MCF 10A (cell line): Measurements from ENCODE around the gene NR2F1-AS1. TPM values are rescaled to one million over a fixed set of nuclear protein-coding genes. Genes with fewer than 3 reads are reported as not detected.

ENCODE experiments used
- BruUV-seq: library from RNA; stranded (reverse); fragments of 400-500 nt; replicated peaks from 2 replicates; lab custom pipeline; 2021; lab: Mats Ljungman, UMichigan
- CTCF ChIA-PET: fragments of 300-600 bp; sonication (Branson Sonifier 250); formaldehyde crosslinking; extraction: SDS; loops from one replicate; lab custom pipeline; 2021; ENCODE audit warnings: antibody characterized with exemption, inconsistent platforms; lab: Yijun Ruan, JAX
- POLR2A ChIA-PET: fragments of 300-600, 350-650 bp; sonication (Branson Sonifier 250); formaldehyde crosslinking; extraction: SDS; loops from one replicate; lab custom pipeline; 2020; ENCODE audit warnings: antibody characterized with exemption, inconsistent platforms; lab: Yijun Ruan, JAX
- DNase-seq: peaks from one replicate; pipeline ENCODE4 v3.0.0-alpha.2; 2018; ENCODE audit not compliant: unreplicated experiment
- H3K27ac Mint-ChIP-seq: one replicate; pipeline ENCODE4 v1.8.0; 2022; ENCODE audit warnings: mild to moderate bottlenecking, low read depth, mixed read lengths; ENCODE audit not compliant: unreplicated experiment
- H3K27me3 Mint-ChIP-seq: one replicate; pipeline ENCODE4 v1.8.0; 2022; ENCODE audit warnings: mixed read lengths; ENCODE audit not compliant: insufficient read depth, unreplicated experiment
- H3K36me3 Mint-ChIP-seq: one replicate; pipeline ENCODE4 v1.8.0; 2022; ENCODE audit warnings: mild to moderate bottlenecking, moderate library complexity, mixed read lengths; ENCODE audit not compliant: insufficient read depth, unreplicated experiment
- H3K4me1 Mint-ChIP-seq: one replicate; pipeline ENCODE4 v1.8.0; 2022; ENCODE audit warnings: mixed read lengths; ENCODE audit not compliant: insufficient read depth, unreplicated experiment
- H3K4me3 Mint-ChIP-seq: one replicate; pipeline ENCODE4 v1.8.0; 2022; ENCODE audit warnings: mild to moderate bottlenecking, moderate library complexity, mixed read lengths; ENCODE audit not compliant: unreplicated experiment
- H3K9me3 Mint-ChIP-seq: one replicate; pipeline ENCODE4 v1.8.0; 2022; ENCODE audit warnings: mixed read lengths; ENCODE audit not compliant: unreplicated experiment
- intact Hi-C: fragments of 100-400 bp; cut with micrococcal nuclease; formaldehyde crosslinking; loops from 2 replicates; pipeline ENCODE4 v1.14.1; 2022
- total RNA-seq: library from RNA; stranded (reverse); gene quantifications from 2 replicates; pipeline ENCODE4 v1.2.3, GENCODE V29; 2022
- TF ChIP-seq, protein P1 (sequence below): fragments of 200-600 bp; IDR thresholded peaks from one replicate; pipeline ENCODE4 v1.8.0; 2022; ENCODE audit warnings: antibody characterized with exemption, mild to moderate bottlenecking; ENCODE audit not compliant: unreplicated experiment

Gene NR2F1-AS1
- total RNA-seq, 1 experiment from 2014 or later = 3.2 TPM

DNA sequence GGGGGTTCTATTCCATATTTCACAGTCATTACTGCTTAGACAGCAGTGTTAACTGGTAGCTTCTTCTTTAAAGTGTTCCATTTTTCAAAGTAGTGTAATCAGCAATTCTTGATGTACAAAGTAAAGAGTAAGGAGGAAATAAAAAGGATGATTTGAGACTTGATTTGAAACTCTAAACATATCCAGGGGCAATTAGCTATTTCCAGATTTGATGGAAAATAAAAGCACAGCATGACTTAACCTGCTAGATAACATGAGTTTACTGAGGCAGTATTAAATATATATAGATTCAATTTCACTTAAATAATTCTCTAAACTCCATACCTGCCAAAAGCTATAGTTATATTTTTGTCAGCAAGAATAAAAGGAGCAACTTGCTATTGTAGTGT, 31.8 kb upstream of the NR2F1-AS1 start:
- no peak for DNase-seq
- no peaks in the 10 kb centered on the region for H3K9me3 Mint-ChIP-seq
- H3K27me3 Mint-ChIP-seq = peaks cover 62% of the 10 kb centered on the region
- TF ChIP-seq, protein P1, sequence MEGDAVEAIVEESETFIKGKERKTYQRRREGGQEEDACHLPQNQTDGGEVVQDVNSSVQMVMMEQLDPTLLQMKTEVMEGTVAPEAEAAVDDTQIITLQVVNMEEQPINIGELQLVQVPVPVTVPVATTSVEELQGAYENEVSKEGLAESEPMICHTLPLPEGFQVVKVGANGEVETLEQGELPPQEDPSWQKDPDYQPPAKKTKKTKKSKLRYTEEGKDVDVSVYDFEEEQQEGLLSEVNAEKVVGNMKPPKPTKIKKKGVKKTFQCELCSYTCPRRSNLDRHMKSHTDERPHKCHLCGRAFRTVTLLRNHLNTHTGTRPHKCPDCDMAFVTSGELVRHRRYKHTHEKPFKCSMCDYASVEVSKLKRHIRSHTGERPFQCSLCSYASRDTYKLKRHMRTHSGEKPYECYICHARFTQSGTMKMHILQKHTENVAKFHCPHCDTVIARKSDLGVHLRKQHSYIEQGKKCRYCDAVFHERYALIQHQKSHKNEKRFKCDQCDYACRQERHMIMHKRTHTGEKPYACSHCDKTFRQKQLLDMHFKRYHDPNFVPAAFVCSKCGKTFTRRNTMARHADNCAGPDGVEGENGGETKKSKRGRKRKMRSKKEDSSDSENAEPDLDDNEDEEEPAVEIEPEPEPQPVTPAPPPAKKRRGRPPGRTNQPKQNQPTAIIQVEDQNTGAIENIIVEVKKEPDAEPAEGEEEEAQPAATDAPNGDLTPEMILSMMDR = no peak
- no peak overlapping the region for H3K4me3 Mint-ChIP-seq
- H3K27ac Mint-ChIP-seq = no peak overlapping the region
- ChIA-PET CTCF (interaction anchor here (0.8 to 2.2 kb wide), 3 partner anchors 9 to 188 kb away, joined by 3 to 6 read pairs (median 5); no protein-coding TSS in a partner anchor), POLR2A (interaction anchor here (1.0 kb wide), 1 partner anchor 176 kb away, joined by 4 read pairs; no protein-coding TSS in a partner anchor)
- BruUV-seq = no TSS peak
- peaks cover 3% of the 10 kb centered on the region for H3K4me1 Mint-ChIP-seq
- intact Hi-C loops = no loop called here
- H3K36me3 Mint-ChIP-seq = no peaks in the 10 kb centered on the region

DNA sequence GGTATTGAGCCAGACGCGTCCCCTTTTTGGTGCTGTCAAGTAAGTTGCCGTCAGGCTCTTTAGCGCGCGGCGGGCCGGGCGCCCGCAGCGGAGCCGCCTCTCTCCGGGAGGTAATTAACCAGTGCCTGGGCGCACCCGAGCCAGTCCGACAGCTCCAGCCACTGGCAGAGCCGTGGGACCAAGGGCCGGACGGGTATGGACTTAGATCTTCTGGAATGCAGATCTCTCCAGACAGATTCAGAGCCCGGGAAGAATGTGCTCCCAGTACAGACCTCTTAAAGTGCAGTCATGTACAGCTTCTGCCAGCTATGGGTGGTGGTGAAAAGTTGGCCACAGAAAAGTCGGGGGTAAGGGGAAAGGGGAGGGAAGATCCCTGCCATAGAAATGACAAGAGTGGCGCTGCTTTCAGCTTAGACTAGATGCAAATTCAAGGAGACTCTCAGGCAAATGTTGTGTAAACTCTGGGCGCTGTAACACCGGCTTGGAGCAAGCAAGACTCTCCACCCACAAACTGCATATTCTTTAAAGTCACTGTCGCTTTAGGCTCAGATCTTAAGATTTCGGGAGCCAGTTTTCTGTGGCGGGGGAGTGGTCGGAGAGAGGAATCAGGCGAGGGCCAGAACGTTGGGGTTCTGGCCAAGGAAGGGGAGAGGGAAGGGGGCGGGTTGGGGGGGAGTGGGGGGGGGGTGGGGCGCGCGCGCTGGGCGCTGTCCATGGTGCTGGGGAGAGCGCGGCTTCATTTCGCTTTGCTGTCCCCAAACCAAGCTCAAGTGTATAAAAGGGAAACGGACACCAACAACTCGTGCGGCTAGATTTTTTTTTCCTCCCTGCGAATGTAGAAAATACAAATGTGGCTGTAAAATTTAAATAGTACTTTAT, 31.2 kb upstream of the NR2F1-AS1 start:
- Mint-ChIP-seq H3K4me3 (no peak overlapping the region), H3K36me3 (no peaks in the 10 kb centered on the region), H3K27ac (no peak overlapping the region), H3K4me1 (peaks cover 10% of the 10 kb centered on the region), H3K9me3 (no peaks in the 10 kb centered on the region), H3K27me3 (peaks cover 68% of the 10 kb centered on the region)
- no peak for DNase-seq
- intact Hi-C loops = no loop called here
- CTCF ChIA-PET = interaction anchor here (0.8 to 2.2 kb wide), 3 partner anchors 10 to 189 kb away, joined by 3 to 6 read pairs (median 5); no protein-coding TSS in a partner anchor
- no TSS peak for BruUV-seq
- POLR2A ChIA-PET = interaction anchor here (1.0 kb wide), 1 partner anchor 177 kb away, joined by 4 read pairs; no protein-coding TSS in a partner anchor
- TF ChIP-seq, protein P1 = no peak

DNA sequence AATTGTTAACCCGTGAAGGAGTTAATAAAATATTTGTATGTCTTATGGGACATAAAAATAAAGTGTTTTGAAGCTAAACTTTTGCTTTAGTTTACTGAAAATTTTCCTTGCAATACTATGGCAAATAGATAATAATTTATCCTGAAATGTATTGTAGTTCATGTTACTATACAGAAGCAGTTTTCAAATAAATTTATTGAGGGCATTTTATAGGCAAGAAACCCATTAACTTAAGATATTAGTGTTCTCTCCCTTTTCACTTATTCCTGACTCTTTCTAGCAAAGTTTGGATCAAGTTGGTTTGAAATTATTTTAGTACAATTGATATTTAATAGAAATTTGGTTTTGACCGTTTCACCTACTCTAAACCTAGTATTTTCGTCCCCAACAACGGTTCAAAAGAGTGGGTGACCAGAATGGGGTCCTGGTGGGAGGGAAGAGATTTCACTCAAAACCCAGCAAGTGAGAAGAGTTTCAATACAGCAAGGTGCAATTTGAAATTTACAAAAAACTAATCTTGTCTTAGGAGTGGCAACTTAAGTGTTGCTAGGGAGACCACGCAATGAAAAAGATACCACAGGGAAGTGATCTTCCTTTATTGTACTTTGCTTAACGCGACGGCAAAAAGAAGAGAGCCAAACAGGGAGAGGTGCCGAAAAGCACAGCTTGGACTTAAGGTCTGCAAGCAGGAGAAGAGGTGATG, 30.4 kb upstream of the NR2F1-AS1 start:
- Mint-ChIP-seq H3K4me3 (no peak overlapping the region), H3K9me3 (no peaks in the 10 kb centered on the region), H3K36me3 (no peaks in the 10 kb centered on the region), H3K27me3 (peaks cover 76% of the 10 kb centered on the region), H3K27ac (no peak overlapping the region), H3K4me1 (peaks cover 10% of the 10 kb centered on the region)
- BruUV-seq = no TSS peak
- ChIA-PET CTCF (interaction anchor here (2.2 kb wide), 1 partner anchor 190 kb away, joined by 6 read pairs; no protein-coding TSS in a partner anchor), POLR2A (no interaction called here)
- intact Hi-C loops = no loop called here
- DNase-seq = no peak
- TF ChIP-seq, protein P1 = no peak
